Stimulated activated CD8-positive, alpha-beta memory T cell treated with anti-CD3 and anti-CD28 coated beads, Interleukin-12 subunit alpha, Interleukin-12 subunit beta, amount 100 ng/mL, for 24 hours (primary cell): Measurements from ENCODE around the gene CPT2.

ENCODE experiments used
- DNase-seq: peaks from one replicate; pipeline ENCODE4 v3.0.0-alpha.2; 2020; ENCODE audit errors: extremely low read depth

Gene CPT2

GRCh38 chr1:53196485-53197290 lies at the start of gene CPT2:
CPT2 (plus strand) TSS chr1:53196824; CDS start chr1:53196944, 120 bp downstream.
- peak; percentile 85 for DNase-seq

GRCh38 chr1:53147174-53147573 lies 49.5 kb upstream of the CPT2 start:
- no peak for DNase-seq

- no peak for DNase-seq
Measured at GRCh38 chr1:53148123-53148522, 48.5 kb upstream of the CPT2 start.

- DNase-seq: no peak
Measured at GRCh38 chr1:53153752-53154151, 42.9 kb upstream of the CPT2 start.

GRCh38 chr1:53154859-53155438 lies 41.7 kb upstream of the CPT2 start:
- DNase-seq: no peak

- no peak for DNase-seq
Measured at GRCh38 chr1:53155534-53155933, 41.1 kb upstream of the CPT2 start.

- DNase-seq: no peak
Measured at GRCh38 chr1:53155945-53156344, 40.7 kb upstream of the CPT2 start.

- no peak for DNase-seq
Measured at GRCh38 chr1:53156783-53157182, 39.8 kb upstream of the CPT2 start.

- no peak for DNase-seq
Measured at GRCh38 chr1:53158900-53159299, 37.7 kb upstream of the CPT2 start.

- no peak for DNase-seq
Measured at GRCh38 chr1:53160924-53161378, 35.7 kb upstream of the CPT2 start.

- DNase-seq: no peak
Measured at GRCh38 chr1:53162621-53163020, 34.0 kb upstream of the CPT2 start.

- no peak for DNase-seq
Measured at GRCh38 chr1:53163291-53163768, 33.3 kb upstream of the CPT2 start.

GRCh38 chr1:53165408-53165961 lies 31.1 kb upstream of the CPT2 start:
- no peak for DNase-seq

GRCh38 chr1:53166366-53166765 lies 30.3 kb upstream of the CPT2 start:
- no peak for DNase-seq

GRCh38 chr1:53166912-53167311 lies 29.7 kb upstream of the CPT2 start:
- no peak for DNase-seq

GRCh38 chr1:53172426-53173128 lies 24.0 kb upstream of the CPT2 start:
- no peak for DNase-seq

GRCh38 chr1:53174971-53175913 lies 21.4 kb upstream of the CPT2 start:
- no peak for DNase-seq

- DNase-seq: no peak
Measured at GRCh38 chr1:53176452-53177208, 20.0 kb upstream of the CPT2 start.

- DNase-seq: no peak
Measured at GRCh38 chr1:53180226-53180625, 16.4 kb upstream of the CPT2 start.

GRCh38 chr1:53180951-53181350 lies 15.7 kb upstream of the CPT2 start:
- DNase-seq: no peak
